GM13976 (cell line): ENCODE results near the gene TTC9.

ENCODE experiments used
- DNase-seq: peaks from one replicate; pipeline ENCODE4 v3.0.0; 2012; ENCODE audit warnings: low spot score
- in situ Hi-C: fragments of 300-500 bp; cut with MboI; formaldehyde crosslinking; loops from one replicate; pipeline ENCODE4 v1.12.0; 2022; ENCODE audit warnings: low sequenced_read_pairs, mixed read lengths, inconsistent platforms; ENCODE audit not compliant: unreplicated experiment
- TF ChIP-seq, protein P1 (sequence below): IDR thresholded peaks from 2 replicates; pipeline ENCODE4 v1.5.1; 2012; ENCODE audit warnings: borderline replicate concordance, mild to moderate bottlenecking; ENCODE audit not compliant: insufficient read depth; ENCODE audit errors: extremely low read depth, missing control alignments, control extremely low read depth

TTC9 gene

DNA sequence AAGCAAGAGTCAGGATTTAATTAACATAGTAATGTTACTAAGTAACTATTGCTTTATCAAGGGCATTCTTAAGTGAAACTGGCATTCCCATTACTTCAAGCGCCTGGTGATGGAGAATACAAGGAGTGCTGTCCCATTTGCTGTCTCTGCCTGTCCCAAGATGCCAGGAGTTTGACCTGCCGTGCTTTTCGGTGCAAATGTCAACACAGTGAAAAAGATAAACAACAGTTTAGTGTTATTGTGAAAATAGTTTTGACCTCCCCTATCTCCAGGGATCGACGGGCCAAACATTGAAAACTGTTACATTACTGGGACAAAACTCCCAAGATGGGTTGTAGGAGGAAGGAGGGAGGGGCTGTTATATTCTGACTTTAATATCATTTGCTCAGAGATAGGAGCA is 74.8 kb downstream of the TTC9 start:
- TF ChIP-seq, protein P1, sequence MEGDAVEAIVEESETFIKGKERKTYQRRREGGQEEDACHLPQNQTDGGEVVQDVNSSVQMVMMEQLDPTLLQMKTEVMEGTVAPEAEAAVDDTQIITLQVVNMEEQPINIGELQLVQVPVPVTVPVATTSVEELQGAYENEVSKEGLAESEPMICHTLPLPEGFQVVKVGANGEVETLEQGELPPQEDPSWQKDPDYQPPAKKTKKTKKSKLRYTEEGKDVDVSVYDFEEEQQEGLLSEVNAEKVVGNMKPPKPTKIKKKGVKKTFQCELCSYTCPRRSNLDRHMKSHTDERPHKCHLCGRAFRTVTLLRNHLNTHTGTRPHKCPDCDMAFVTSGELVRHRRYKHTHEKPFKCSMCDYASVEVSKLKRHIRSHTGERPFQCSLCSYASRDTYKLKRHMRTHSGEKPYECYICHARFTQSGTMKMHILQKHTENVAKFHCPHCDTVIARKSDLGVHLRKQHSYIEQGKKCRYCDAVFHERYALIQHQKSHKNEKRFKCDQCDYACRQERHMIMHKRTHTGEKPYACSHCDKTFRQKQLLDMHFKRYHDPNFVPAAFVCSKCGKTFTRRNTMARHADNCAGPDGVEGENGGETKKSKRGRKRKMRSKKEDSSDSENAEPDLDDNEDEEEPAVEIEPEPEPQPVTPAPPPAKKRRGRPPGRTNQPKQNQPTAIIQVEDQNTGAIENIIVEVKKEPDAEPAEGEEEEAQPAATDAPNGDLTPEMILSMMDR, result no peak
- in situ Hi-C loops, result loop anchor here (10.0 kb wide), 1 partner anchor 82 kb away; no protein-coding TSS in a partner anchor

DNA sequence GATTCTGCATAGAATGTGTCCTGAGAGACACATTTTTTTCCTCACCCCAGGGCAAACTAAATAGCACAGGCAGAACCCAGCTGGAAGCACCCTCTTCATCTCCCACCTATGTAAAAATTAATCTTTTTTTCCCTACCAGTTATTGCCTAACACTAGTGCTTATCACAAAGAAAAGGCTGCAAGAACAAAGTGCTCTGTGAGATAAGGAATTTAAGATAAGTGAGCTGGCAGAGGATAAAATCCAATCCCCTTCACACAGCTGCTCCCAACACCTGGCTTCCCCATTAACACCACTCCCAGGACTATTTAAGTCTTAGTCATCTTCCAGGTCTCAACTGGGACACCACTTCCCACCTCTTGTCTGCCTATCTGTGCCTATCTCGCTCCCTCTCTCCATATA is 75.2 kb downstream of the TTC9 start:
- in situ Hi-C loops, result loop anchor here (10.0 kb wide), 1 partner anchor 82 kb away; no protein-coding TSS in a partner anchor
- DNase-seq, result no peak
- TF ChIP-seq, protein P1, result no peak

More for the DNA sequence above, 74.8 kb downstream of the TTC9 start:
- DNase-seq, result no peak

DNA sequence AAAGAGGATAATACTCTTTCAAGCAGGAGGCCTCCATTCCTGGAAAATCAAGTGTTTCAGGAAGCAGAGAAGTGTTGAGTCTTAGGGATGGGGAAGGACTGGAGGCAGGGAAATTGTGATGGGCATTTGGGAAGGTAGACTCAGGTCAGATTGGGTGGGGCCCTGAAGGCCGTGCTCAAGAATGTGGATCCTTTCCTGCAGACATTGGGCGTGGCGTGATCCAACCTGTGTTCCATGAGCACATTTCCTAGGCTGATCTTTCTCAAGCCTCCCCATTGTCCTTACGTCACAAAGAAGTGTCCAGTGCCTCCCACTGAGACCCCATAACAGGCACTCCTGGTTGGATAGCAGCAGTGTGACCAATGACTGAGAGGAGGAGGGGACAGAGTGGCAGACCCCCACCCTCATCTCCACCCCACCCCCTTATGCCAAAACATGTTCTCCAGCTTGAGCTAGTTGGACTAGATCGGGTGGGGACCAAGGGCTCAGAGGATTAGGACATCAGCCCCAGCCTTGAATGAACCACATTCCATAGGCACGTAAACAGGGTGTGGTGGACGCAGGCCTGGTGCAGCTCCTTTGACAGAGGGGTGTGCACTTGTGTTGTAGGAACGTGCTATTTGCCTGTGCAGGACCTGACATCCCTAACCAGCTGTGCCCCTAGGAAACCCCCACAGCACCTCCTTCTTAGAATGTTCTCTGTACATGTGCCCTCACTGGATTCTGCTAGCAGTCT is 76.8 kb downstream of the TTC9 start:
- TF ChIP-seq, protein P1, result no peak
- DNase-seq, result no peak
- in situ Hi-C loops, result loop anchor here (10.0 kb wide), 1 partner anchor 84 kb away; no protein-coding TSS in a partner anchor

DNA sequence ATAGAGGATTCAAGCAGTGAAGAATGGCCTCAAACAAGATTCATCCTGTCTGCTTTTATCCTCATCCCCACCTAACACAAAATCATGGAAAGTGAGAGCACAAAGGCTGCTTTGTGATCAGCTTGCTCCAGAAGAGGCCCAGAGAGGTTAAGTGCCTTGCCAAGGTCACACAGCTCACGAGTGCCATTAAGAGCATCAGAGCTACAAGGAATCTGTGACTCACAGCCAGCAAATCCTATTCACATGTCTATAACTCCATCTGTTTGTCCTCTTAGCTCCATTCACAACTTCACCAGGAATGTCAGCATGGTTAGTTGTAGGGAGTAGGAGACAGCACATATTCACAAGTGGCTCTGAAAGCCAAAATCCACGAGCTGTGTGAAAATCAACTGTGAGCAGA is 79.8 kb downstream of the TTC9 start:
- no peak for DNase-seq
- in situ Hi-C loops, result no loop called here
- TF ChIP-seq, protein P1, result no peak

DNA sequence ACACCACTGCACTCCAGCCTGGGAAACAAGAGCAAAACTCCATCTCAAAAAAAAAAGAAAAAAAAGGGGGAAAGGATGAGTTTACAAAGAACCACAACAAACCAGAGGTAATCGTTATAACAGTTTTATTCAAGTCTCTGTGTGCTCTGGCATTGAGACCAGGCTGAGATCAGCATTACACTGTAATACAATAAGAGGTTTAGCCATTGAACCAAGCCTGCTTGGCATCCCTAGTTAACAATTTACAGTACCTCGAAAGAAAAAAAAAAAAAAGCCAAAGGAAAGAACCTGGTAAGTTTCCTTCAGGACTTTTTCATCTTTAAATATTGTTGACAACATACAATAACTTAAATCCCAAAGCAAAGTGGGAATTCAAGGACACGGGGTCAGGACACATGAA is 80.7 kb downstream of the TTC9 start:
- DNase-seq, result no peak
- TF ChIP-seq, protein P1, result no peak
- in situ Hi-C loops, result no loop called here

DNA sequence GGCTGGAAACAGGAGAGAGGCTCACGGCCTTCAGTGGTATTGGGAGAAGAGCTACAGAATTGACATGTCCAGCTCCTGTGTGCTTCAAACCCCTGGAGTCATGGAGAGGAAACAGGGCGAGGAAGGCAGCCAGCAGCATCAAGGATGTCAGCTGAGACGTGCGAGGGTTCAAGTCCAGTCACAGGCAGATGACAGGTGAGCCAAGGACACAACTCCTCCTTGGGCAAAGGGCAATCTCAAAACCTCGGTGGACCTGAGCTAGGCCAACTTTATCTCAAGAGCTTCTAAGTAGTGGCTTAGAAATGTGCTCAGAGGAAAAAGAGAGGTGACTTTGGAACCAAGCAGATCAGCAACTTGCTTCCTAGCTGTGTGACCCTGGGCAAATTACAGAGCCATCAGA is 81.6 kb downstream of the TTC9 start:
- TF ChIP-seq, protein P1, result no peak
- in situ Hi-C loops, result no loop called here
- no peak for DNase-seq
